ENCODE data around the gene EIF4B.

DNA sequence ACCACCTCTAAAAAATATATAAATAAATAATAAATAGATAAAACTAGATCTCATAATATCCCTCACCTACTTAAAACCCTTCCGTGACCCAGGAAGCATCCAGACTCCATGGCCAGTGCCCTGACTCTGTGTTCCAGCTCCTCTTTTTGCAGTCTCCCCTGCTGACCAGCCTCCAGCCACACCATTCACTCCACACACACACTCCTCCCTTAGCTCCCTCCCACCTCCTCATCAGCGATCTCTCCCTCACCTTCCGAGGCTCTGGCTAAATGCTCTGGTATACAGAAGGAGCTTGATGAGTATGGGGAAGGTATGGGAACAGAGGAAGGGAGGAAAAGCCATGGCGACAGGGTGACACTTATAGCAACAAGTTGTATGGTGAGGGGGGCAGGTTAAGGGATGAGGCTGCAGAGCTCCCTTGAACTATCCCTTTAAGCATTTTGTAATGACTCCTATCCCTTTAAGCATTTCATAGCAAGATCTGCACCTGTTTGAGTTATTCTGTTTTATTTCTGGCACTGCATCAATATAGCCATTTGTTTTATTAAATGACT lies 26.1 kb upstream of the EIF4B start:
- TF ChIP-seq, protein P1, sequence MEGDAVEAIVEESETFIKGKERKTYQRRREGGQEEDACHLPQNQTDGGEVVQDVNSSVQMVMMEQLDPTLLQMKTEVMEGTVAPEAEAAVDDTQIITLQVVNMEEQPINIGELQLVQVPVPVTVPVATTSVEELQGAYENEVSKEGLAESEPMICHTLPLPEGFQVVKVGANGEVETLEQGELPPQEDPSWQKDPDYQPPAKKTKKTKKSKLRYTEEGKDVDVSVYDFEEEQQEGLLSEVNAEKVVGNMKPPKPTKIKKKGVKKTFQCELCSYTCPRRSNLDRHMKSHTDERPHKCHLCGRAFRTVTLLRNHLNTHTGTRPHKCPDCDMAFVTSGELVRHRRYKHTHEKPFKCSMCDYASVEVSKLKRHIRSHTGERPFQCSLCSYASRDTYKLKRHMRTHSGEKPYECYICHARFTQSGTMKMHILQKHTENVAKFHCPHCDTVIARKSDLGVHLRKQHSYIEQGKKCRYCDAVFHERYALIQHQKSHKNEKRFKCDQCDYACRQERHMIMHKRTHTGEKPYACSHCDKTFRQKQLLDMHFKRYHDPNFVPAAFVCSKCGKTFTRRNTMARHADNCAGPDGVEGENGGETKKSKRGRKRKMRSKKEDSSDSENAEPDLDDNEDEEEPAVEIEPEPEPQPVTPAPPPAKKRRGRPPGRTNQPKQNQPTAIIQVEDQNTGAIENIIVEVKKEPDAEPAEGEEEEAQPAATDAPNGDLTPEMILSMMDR (optimal IDR thresholded peaks at IDR 0.05 in 1 of 3, IDR thresholded peaks at IDR 0.05 in 1 of 3, conservative IDR thresholded peaks at IDR 0.05 in 1 of 3; ENCODE audit: extremely low read depth in 1 of 3, insufficient read depth in 2 of 3, low read length in 3 of 3), result no peak
- TF ChIP-seq EZH2 (IDR thresholded peaks at IDR 0.05; ENCODE audit: low read length), result no peak
